Neuronal stem cell (in vitro differentiated cells): ENCODE measurements around the gene TARDBP.
"Not testable (repeated sequence)": the region's sequence is repeated elsewhere in the genome, so short reads cannot be mapped to it uniquely, and the experiment has no call there.

ENCODE experiments used
- DNase-seq: peaks from one replicate; pipeline ENCODE4 v3.0.0-alpha.2; 2013; ENCODE audit warnings: low spot score
- H2AFZ ChIP-seq: one replicate; pipeline ENCODE4 v1.6.1; 2013; ENCODE audit warnings: mild to moderate bottlenecking, low read length, inconsistent platforms
- H2AK5ac ChIP-seq: 2 replicates; pipeline ENCODE4 v1.6.1; 2013; ENCODE audit warnings: low read depth, mild to moderate bottlenecking, inconsistent platforms, low read length, moderate library complexity, mixed read lengths
- H2BK120ac ChIP-seq: 2 replicates; pipeline ENCODE4 v1.6.1; 2013; ENCODE audit warnings: low read depth, mild to moderate bottlenecking, inconsistent platforms, low read length, moderate library complexity, mixed read lengths
- H2BK12ac ChIP-seq: one replicate; pipeline ENCODE4 v1.6.1; 2013; ENCODE audit warnings: low read length, inconsistent platforms
- H2BK15ac ChIP-seq: 2 replicates; pipeline ENCODE4 v1.6.1; 2013; ENCODE audit warnings: mild to moderate bottlenecking, low read length, inconsistent platforms, mixed read lengths
- H2BK5ac ChIP-seq: one replicate; pipeline ENCODE4 v1.6.1; 2013; ENCODE audit warnings: inconsistent platforms, mild to moderate bottlenecking, low read length, moderate library complexity
- H3K14ac ChIP-seq: one replicate; pipeline ENCODE4 v1.6.1; 2013; ENCODE audit warnings: low read length, inconsistent platforms
- H3K18ac ChIP-seq: 2 replicates; pipeline ENCODE4 v1.6.1; 2013; ENCODE audit warnings: low read length, inconsistent platforms
- H3K23ac ChIP-seq: 2 replicates; pipeline ENCODE4 v1.6.1; 2013; ENCODE audit warnings: low read depth, mild to moderate bottlenecking, mixed read lengths, low read length, inconsistent platforms; ENCODE audit not compliant: poor library complexity
- H3K27ac ChIP-seq: replicated peaks from 3 replicates; pipeline ENCODE4 v1.5.1; 2013; ENCODE audit warnings: low read length, inconsistent platforms
- H3K27me3 ChIP-seq, 3 experiments: 2 replicates each; pipeline ENCODE4 v1.6.1; 2013; ENCODE audit warnings: low read length in 3 of 3, mild to moderate bottlenecking in 2 of 3, inconsistent platforms in 1 of 3, low read depth in 1 of 3, mixed read lengths in 1 of 3, moderate library complexity in 1 of 3; ENCODE audit not compliant: control insufficient read depth in 3 of 3, insufficient read depth in 3 of 3
- H3K36me3 ChIP-seq, 2 donors: replicated peaks in 1 of 2; 2 replicates each; pipeline ENCODE4 v1.6.1; 2013; ENCODE audit warnings: low read length in 2 of 2; ENCODE audit not compliant: control insufficient read depth in 2 of 2, insufficient read depth in 2 of 2
- H3K4ac ChIP-seq: 2 replicates; pipeline ENCODE4 v1.6.1; 2013; ENCODE audit warnings: inconsistent platforms, mild to moderate bottlenecking, low read length, moderate library complexity
- H3K4me1 ChIP-seq, 2 donors: 1 replicate in 1 of 2; 2 replicates in 1 of 2; pipeline ENCODE4 v1.6.1; 2013; ENCODE audit warnings: low read length in 2 of 2, low read depth in 1 of 2; ENCODE audit not compliant: control insufficient read depth in 2 of 2, insufficient read depth in 1 of 2
- H3K4me2 ChIP-seq: one replicate; pipeline ENCODE4 v1.6.1; 2013; ENCODE audit warnings: mild to moderate bottlenecking, low read length, inconsistent platforms; ENCODE audit not compliant: insufficient read depth, poor library complexity, severe bottlenecking
- H3K4me3 ChIP-seq, 2 donors: 2 replicates each; pipeline ENCODE4 v1.5.1; 2013; ENCODE audit warnings: low read length in 2 of 2, mild to moderate bottlenecking in 2 of 2, inconsistent platforms in 1 of 2, moderate library complexity in 1 of 2
- H3K79me1 ChIP-seq: one replicate; pipeline ENCODE4 v1.6.1; 2013; ENCODE audit warnings: low read depth, mild to moderate bottlenecking, inconsistent platforms, low read length, moderate library complexity
- H3K9ac ChIP-seq: one replicate; pipeline ENCODE4 v1.6.1; 2013; ENCODE audit warnings: mild to moderate bottlenecking, low read depth, low read length, inconsistent platforms; ENCODE audit not compliant: poor library complexity
- H3K9me3 ChIP-seq, 2 donors: replicated peaks in 1 of 2; 2 replicates each; pipeline versions ENCODE3 to v1.6.1; 2013; ENCODE audit warnings: low read length in 2 of 2, mild to moderate bottlenecking in 2 of 2, inconsistent platforms in 1 of 2, low read depth in 1 of 2, mixed read lengths in 1 of 2, moderate library complexity in 1 of 2; ENCODE audit not compliant: control insufficient read depth in 2 of 2, insufficient read depth in 1 of 2
- H4K8ac ChIP-seq: one replicate; pipeline ENCODE4 v1.6.1; 2013; ENCODE audit warnings: low read depth, mild to moderate bottlenecking, inconsistent platforms, low read length, moderate library complexity
- H4K91ac ChIP-seq: one replicate; pipeline ENCODE4 v1.6.1; 2013; ENCODE audit warnings: low read length, low read depth, mild to moderate bottlenecking, inconsistent platforms; ENCODE audit not compliant: poor library complexity
- WGBS, 2 donors: extraction: QIAGEN DNeasy Blood & Tissue Kit; methylation state at CpG; one replicate each; pipeline ENCODE4 v1.1.7; 2013; ENCODE audit warnings: missing lambda C conversion rate in 2 of 2, mixed read lengths in 1 of 2; ENCODE audit not compliant: insufficient read length in 2 of 2, insufficient replicate concordance in 1 of 2; ENCODE audit errors: extremely low coverage in 2 of 2; 5-methylcytosine and 5-hydroxymethylcytosine counted together

TARDBP gene

GRCh38 chr1:11072216-11072917 is 59.9 kb downstream of the TARDBP start:
- H4K91ac ChIP-seq: no peak overlapping the region
- H3K27ac ChIP-seq: no peak overlapping the region
- DNase-seq: no peak
- H3K18ac ChIP-seq: no peak overlapping the region
- no peaks in the 10 kb centered on the region for H3K27me3 ChIP-seq
- no peak overlapping the region for H2AFZ ChIP-seq
- no peak overlapping the region for H2BK12ac ChIP-seq
- WGBS, 2 donors: no CpG with 5 or more reads among the region's 13 CpGs
- no peaks in the 10 kb centered on the region for H3K4me1 ChIP-seq
- H3K23ac ChIP-seq: no peak overlapping the region
- H2BK15ac ChIP-seq: no peak overlapping the region
- no peak overlapping the region for H2BK120ac ChIP-seq
- H3K79me1 ChIP-seq: peaks cover 2% of the 10 kb centered on the region
- H3K4ac ChIP-seq: no peak overlapping the region
- no peak overlapping the region for H3K4me2 ChIP-seq
- H2AK5ac ChIP-seq: no peak overlapping the region
- H3K36me3 ChIP-seq: peaks cover 68 to 97% of the 10 kb centered on the region in 2 donors
- no peak overlapping the region for H4K8ac ChIP-seq
- H3K4me3 ChIP-seq: no peak overlapping the region
- H3K14ac ChIP-seq: no peak overlapping the region
- no peak overlapping the region for H3K9ac ChIP-seq
- no peaks in the 10 kb centered on the region for H3K9me3 ChIP-seq
- no peak overlapping the region for H2BK5ac ChIP-seq

DNA sequence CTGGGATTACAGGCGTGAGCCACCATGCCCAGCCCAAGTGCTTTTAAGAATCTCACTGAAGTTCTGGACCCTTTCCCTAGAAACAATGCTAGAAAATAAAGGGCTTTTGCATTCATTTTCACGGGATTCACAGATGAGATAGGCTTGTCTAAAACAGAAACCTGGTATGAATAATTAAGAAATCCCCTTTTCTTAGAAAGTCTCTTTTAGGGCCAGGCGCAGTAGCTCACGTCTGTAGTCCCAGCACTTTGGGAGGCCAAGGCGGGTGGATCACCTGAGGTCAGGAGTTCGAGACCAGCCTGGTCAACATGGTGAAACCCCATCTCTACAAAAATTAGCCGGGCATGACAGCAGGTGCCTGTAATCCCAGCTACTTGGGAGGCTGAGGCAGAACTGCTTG is 60.9 kb downstream of the TARDBP start:
- H3K4me3 ChIP-seq, H2BK12ac ChIP-seq, H3K79me1 ChIP-seq, H3K4me2 ChIP-seq, H3K9me3 ChIP-seq, H3K27me3 ChIP-seq, H3K23ac ChIP-seq, H3K4ac ChIP-seq, H2AFZ ChIP-seq, H3K9ac ChIP-seq, H4K8ac ChIP-seq, H3K4me1 ChIP-seq, H2BK120ac ChIP-seq, H2BK5ac ChIP-seq, H3K27ac ChIP-seq, H2BK15ac ChIP-seq, DNase-seq, H3K14ac ChIP-seq, H3K18ac ChIP-seq, H4K91ac ChIP-seq, H2AK5ac ChIP-seq: not testable (repeated sequence)
- peaks cover 62 to 95% of the 10 kb centered on the region in 2 donors for H3K36me3 ChIP-seq
- no CpG with 5 or more reads among the region's 7 CpGs for WGBS, 2 donors
